ENCODE data around the gene DQX1. TPM values are rescaled to one million over a fixed set of nuclear protein-coding genes. Genes with fewer than 3 reads are reported as not detected.

Gene DQX1
- total and polyA plus RNA-seq, 2 of the 4 experiments (the other 2 are of a cell fraction) = 0.07 TPM; not detected in 1

DNA sequence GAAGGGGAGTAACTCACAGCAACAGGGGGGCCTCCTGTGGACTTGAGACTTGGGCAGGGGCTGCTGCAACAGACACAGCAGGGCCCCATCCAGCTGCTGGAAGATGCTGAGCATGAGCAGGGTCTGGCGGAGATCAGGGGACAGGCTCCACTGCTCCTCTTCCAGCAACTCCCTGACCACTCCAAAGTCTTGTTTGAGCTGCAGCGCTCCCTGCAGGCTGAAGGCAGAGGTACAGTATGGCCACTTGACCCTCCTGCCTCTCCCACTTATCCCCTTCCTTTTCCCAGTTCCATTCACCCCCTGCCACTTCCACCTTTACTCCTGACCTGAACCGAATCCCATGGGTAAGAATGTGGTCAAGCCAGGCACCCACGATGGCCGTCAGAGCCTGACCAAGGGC lies 51.1 kb downstream of the DQX1 start:
- Histone ChIP-seq H3K4me1 (ENCODE audit: control insufficient read depth, insufficient read depth, low read length) (peaks cover 4% of the 10 kb centered on the region; the same call in 1 of the 2 replicates), H3K9me3 (ENCODE audit: control insufficient read depth, insufficient read depth, low read length) (no peaks in the 10 kb centered on the region), H4K91ac (ENCODE audit: insufficient read depth, low read depth, low read length) (no peak overlapping the region), H3K9ac (ENCODE audit: low read depth, low read length) (no peak overlapping the region), H2BK5ac (ENCODE audit: low read depth, low read length, poor library complexity, severe bottlenecking) (no peak overlapping the region), H3K4me3 (ENCODE audit: insufficient read depth, low read depth, low read length) (no peak overlapping the region), H3K27me3 (ENCODE audit: control insufficient read depth, insufficient read depth, low read length) (no peaks in the 10 kb centered on the region), H3K18ac (ENCODE audit: low read depth, low read length) (no peak overlapping the region), H2BK20ac (ENCODE audit: low read depth, low read length) (no peak overlapping the region), H2AK9ac (replicated peaks; ENCODE audit: low read depth, low read length, poor library complexity) (peak overlapping the region; percentile 55), H2BK15ac (ENCODE audit: low read depth, low read length) (no peak overlapping the region), H3K56ac (ENCODE audit: extremely low read depth, insufficient read depth, low read length) (no peak overlapping the region), H3K27ac (ENCODE audit: insufficient read depth, low read length) (no peak overlapping the region), H2AFZ (replicated peaks; ENCODE audit: low read length, poor library complexity) (peak overlapping the region; percentile 11), H2AK5ac (ENCODE audit: low read depth, low read length) (no peak overlapping the region), H4K20me1 (ENCODE audit: insufficient read depth, low read length) (no peaks in the 10 kb centered on the region), H3K9me1 (ENCODE audit: insufficient read depth, low read length) (peaks cover 4% of the 10 kb centered on the region; the same call in 1 of the 2 replicates), H3K23ac (ENCODE audit: low read depth, low read length) (no peak overlapping the region), H3K4ac (ENCODE audit: low read depth, low read length) (no peak overlapping the region), H3K4me2 (ENCODE audit: low read depth, low read length) (no peak overlapping the region), H4K5ac (ENCODE audit: low read depth, low read length) (no peak overlapping the region), H2BK120ac (ENCODE audit: low read depth, low read length) (no peak overlapping the region), H3K36me3 (ENCODE audit: control insufficient read depth, insufficient read depth, low read length) (peaks cover 26% of the 10 kb centered on the region), H3K79me1 (ENCODE audit: low read depth in 1 of 2, low read length in 2 of 2) (peaks cover 3 to 48% of the 10 kb centered on the region in 2 experiments; a peak in 3 of 4 replicates), H4K8ac (ENCODE audit: low read depth in 2 of 2, low read length in 2 of 2) (no peak overlapping the region), H3K14ac (replicated peaks; ENCODE audit: low read depth, low read length) (no peak overlapping the region)
- DNase-seq (no peak), ATAC-seq (ENCODE audit: low read depth) (no peak)
- dilution Hi-C loops (cut with HindIII; ENCODE audit: low sequenced_read_pairs, unreplicated experiment) (no loop called here), intact Hi-C loops (cut with micrococcal nuclease) (no loop called here), in situ Hi-C loops (cut with MboI; ENCODE audit: low sequenced_read_pairs) (loop anchor here (25.0 kb wide), 1 partner anchor 387 kb away; no protein-coding TSS in a partner anchor)
- 68% methylated on average over 2 of the region's 5 CpGs; no CpG with 5 or more reads in 1 of the 2 experiments for WGBS, 2 experiments (ENCODE audit: extremely low coverage in 2 of 2, insufficient read length in 1 of 2)
- ChIA-PET POLR2A (ENCODE audit: unreplicated experiment) (no interaction called here), CTCF (no interaction called here)
- no TSS peak for BruUV-seq (replicated peaks)
- TF ChIP-seq MXI1 (IDR thresholded peaks at IDR 0.05; ENCODE audit: borderline replicate concordance, low read depth, low read length) = no peak
- TF ChIP-seq CTCF (conservative IDR thresholded peaks at IDR 0.05; ENCODE audit: low read depth, low read length) = peak; percentile 26; the same call in 1 of the 2 replicates

Data from IMR-90 (cell line).